Cardiac muscle cell (in vitro differentiated cells and primary cell): ENCODE measurements around the gene TSPEAR. TPM values are rescaled to one million over a fixed set of nuclear protein-coding genes. Genes with fewer than 3 reads are reported as not detected.

Source experiments
- DNase-seq, 2 donors: peaks; one replicate each; pipeline versions ENCODE4 v3.0.0 to v3.0.0-alpha.2; 2010 to 2017; ENCODE audit warnings: low read depth in 1 of 2, low spot score in 1 of 2
- H3K27ac ChIP-seq: fragments of 200-600 bp; sonication (generic); 2 replicates; pipeline ENCODE4 v1.5.1; 2016
- H3K27me3 ChIP-seq: fragments of 200-600 bp; sonication (generic); 2 replicates; pipeline ENCODE4 v1.6.0; 2016; ENCODE audit warnings: control low read depth
- H3K36me3 ChIP-seq: fragments of 200-600 bp; sonication (generic); 2 replicates; pipeline ENCODE4 v1.5.1; 2016; ENCODE audit warnings: control low read depth
- H3K4me1 ChIP-seq: fragments of 200-600 bp; sonication (generic); 2 replicates; pipeline ENCODE4 v1.8.1; 2017; ENCODE audit warnings: low read depth, mild to moderate bottlenecking, mixed run types
- H3K4me3 ChIP-seq: fragments of 200-600 bp; sonication (generic); 2 replicates; pipeline ENCODE4 v1.5.1; 2016; ENCODE audit warnings: mild to moderate bottlenecking
- H3K9me3 ChIP-seq: fragments of 200-600 bp; sonication (generic); 2 replicates; pipeline ENCODE4 v1.5.1; 2017; ENCODE audit warnings: low read depth, mild to moderate bottlenecking, control low read depth
- CTCF ChIP-seq: IDR thresholded peaks from 2 replicates; pipeline ENCODE4 v1.5.1; 2012; ENCODE audit warnings: low read depth, mild to moderate bottlenecking, low read length
- polyA plus RNA-seq: library from polyadenylated mRNA; unstranded; fragments of >200 nt; fragmentation: Nextera tagmentation; extraction: Ambion mirVana; gene quantifications from 2 replicates; pipeline ENCODE4 v1.2.1, GENCODE V29; 2016
- total RNA-seq: library from RNA; depleted of rRNA; stranded (reverse); fragments of >200 nt; gene quantifications from 2 replicates; pipeline ENCODE4 v1.2.3, GENCODE V29; 2016

Gene TSPEAR
- total and polyA plus RNA-seq, 2 experiments from 2014 or later: 2.8 to 3.4 TPM

- Histone ChIP-seq H3K9me3 (no peaks in the 10 kb centered on the region), H3K27ac (no peak overlapping the region), H3K36me3 (no peaks in the 10 kb centered on the region), H3K4me1 (peaks cover 1% of the 10 kb centered on the region), H3K4me3 (no peak overlapping the region), H3K27me3 (peaks cover 7% of the 10 kb centered on the region)
- TF ChIP-seq CTCF: no peak
- DNase-seq: no peak
Observed at GRCh38 chr21:44724926-44725325, 13.6 kb upstream of the TSPEAR start.

- Histone ChIP-seq H3K4me3 (no peak overlapping the region), H3K4me1 (peaks cover 5% of the 10 kb centered on the region), H3K27ac (no peak overlapping the region), H3K27me3 (peaks cover 7% of the 10 kb centered on the region), H3K9me3 (no peaks in the 10 kb centered on the region), H3K36me3 (no peaks in the 10 kb centered on the region)
- no peak for TF ChIP-seq CTCF
- no peak for DNase-seq
Observed at GRCh38 chr21:44724196-44724595, 12.8 kb upstream of the TSPEAR start.

- no peak for TF ChIP-seq CTCF
- H3K4me1 ChIP-seq: peaks cover 5% of the 10 kb centered on the region
- H3K9me3 ChIP-seq: no peaks in the 10 kb centered on the region
- H3K27ac ChIP-seq: no peak overlapping the region
- no peak overlapping the region for H3K4me3 ChIP-seq
- H3K27me3 ChIP-seq: peaks cover 7% of the 10 kb centered on the region
- DNase-seq: peak in 1 of 2 donors; percentile 7
- no peaks in the 10 kb centered on the region for H3K36me3 ChIP-seq
Observed at GRCh38 chr21:44723177-44724131, 12.1 kb upstream of the TSPEAR start.

GRCh38 chr21:44722731-44723130, 11.4 kb upstream of the TSPEAR start:
- H3K27ac ChIP-seq: no peak overlapping the region
- no peak overlapping the region for H3K4me3 ChIP-seq
- no peak for TF ChIP-seq CTCF
- DNase-seq: no peak
- H3K27me3 ChIP-seq: peaks cover 7% of the 10 kb centered on the region
- H3K4me1 ChIP-seq: peaks cover 5% of the 10 kb centered on the region
- H3K36me3 ChIP-seq: no peaks in the 10 kb centered on the region
- no peaks in the 10 kb centered on the region for H3K9me3 ChIP-seq

- Histone ChIP-seq H3K4me3 (no peak overlapping the region), H3K36me3 (no peaks in the 10 kb centered on the region), H3K9me3 (no peaks in the 10 kb centered on the region), H3K4me1 (peaks cover 5% of the 10 kb centered on the region), H3K27me3 (peaks cover 3% of the 10 kb centered on the region), H3K27ac (peak overlapping the region; percentile 37)
- no peak for TF ChIP-seq CTCF
- peak in 1 of 2 donors; percentile 87 for DNase-seq
Observed at GRCh38 chr21:44720170-44720569, 8.8 kb upstream of the TSPEAR start.
